Neuronal stem cell (in vitro differentiated cells): ENCODE measurements around the gene CDK5RAP3.

ENCODE experiments used
- DNase-seq: peaks from one replicate; pipeline ENCODE4 v3.0.0-alpha.2; 2013; ENCODE audit warnings: low spot score
- H2AFZ ChIP-seq: one replicate; pipeline ENCODE4 v1.6.1; 2013; ENCODE audit warnings: mild to moderate bottlenecking, low read length, inconsistent platforms
- H2AK5ac ChIP-seq: 2 replicates; pipeline ENCODE4 v1.6.1; 2013; ENCODE audit warnings: low read depth, mild to moderate bottlenecking, inconsistent platforms, low read length, moderate library complexity, mixed read lengths
- H2BK120ac ChIP-seq: 2 replicates; pipeline ENCODE4 v1.6.1; 2013; ENCODE audit warnings: low read depth, mild to moderate bottlenecking, inconsistent platforms, low read length, moderate library complexity, mixed read lengths
- H2BK12ac ChIP-seq: one replicate; pipeline ENCODE4 v1.6.1; 2013; ENCODE audit warnings: low read length, inconsistent platforms
- H2BK15ac ChIP-seq: 2 replicates; pipeline ENCODE4 v1.6.1; 2013; ENCODE audit warnings: mild to moderate bottlenecking, low read length, inconsistent platforms, mixed read lengths
- H2BK5ac ChIP-seq: one replicate; pipeline ENCODE4 v1.6.1; 2013; ENCODE audit warnings: inconsistent platforms, mild to moderate bottlenecking, low read length, moderate library complexity
- H3K14ac ChIP-seq: one replicate; pipeline ENCODE4 v1.6.1; 2013; ENCODE audit warnings: low read length, inconsistent platforms
- H3K18ac ChIP-seq: 2 replicates; pipeline ENCODE4 v1.6.1; 2013; ENCODE audit warnings: low read length, inconsistent platforms
- H3K23ac ChIP-seq: 2 replicates; pipeline ENCODE4 v1.6.1; 2013; ENCODE audit warnings: low read depth, mild to moderate bottlenecking, mixed read lengths, low read length, inconsistent platforms; ENCODE audit not compliant: poor library complexity
- H3K27ac ChIP-seq: replicated peaks from 3 replicates; pipeline ENCODE4 v1.5.1; 2013; ENCODE audit warnings: low read length, inconsistent platforms
- H3K27me3 ChIP-seq, 3 experiments: 2 replicates each; pipeline ENCODE4 v1.6.1; 2013; ENCODE audit warnings: low read length in 3 of 3, mild to moderate bottlenecking in 2 of 3, inconsistent platforms in 1 of 3, low read depth in 1 of 3, mixed read lengths in 1 of 3, moderate library complexity in 1 of 3; ENCODE audit not compliant: control insufficient read depth in 3 of 3, insufficient read depth in 3 of 3
- H3K36me3 ChIP-seq, 2 donors: replicated peaks in 1 of 2; 2 replicates each; pipeline ENCODE4 v1.6.1; 2013; ENCODE audit warnings: low read length in 2 of 2; ENCODE audit not compliant: control insufficient read depth in 2 of 2, insufficient read depth in 2 of 2
- H3K4ac ChIP-seq: 2 replicates; pipeline ENCODE4 v1.6.1; 2013; ENCODE audit warnings: inconsistent platforms, mild to moderate bottlenecking, low read length, moderate library complexity
- H3K4me1 ChIP-seq, 2 donors: 1 replicate in 1 of 2; 2 replicates in 1 of 2; pipeline ENCODE4 v1.6.1; 2013; ENCODE audit warnings: low read length in 2 of 2, low read depth in 1 of 2; ENCODE audit not compliant: control insufficient read depth in 2 of 2, insufficient read depth in 1 of 2
- H3K4me2 ChIP-seq: one replicate; pipeline ENCODE4 v1.6.1; 2013; ENCODE audit warnings: mild to moderate bottlenecking, low read length, inconsistent platforms; ENCODE audit not compliant: insufficient read depth, poor library complexity, severe bottlenecking
- H3K4me3 ChIP-seq, 2 donors: 2 replicates each; pipeline ENCODE4 v1.5.1; 2013; ENCODE audit warnings: low read length in 2 of 2, mild to moderate bottlenecking in 2 of 2, inconsistent platforms in 1 of 2, moderate library complexity in 1 of 2
- H3K79me1 ChIP-seq: one replicate; pipeline ENCODE4 v1.6.1; 2013; ENCODE audit warnings: low read depth, mild to moderate bottlenecking, inconsistent platforms, low read length, moderate library complexity
- H3K9ac ChIP-seq: one replicate; pipeline ENCODE4 v1.6.1; 2013; ENCODE audit warnings: mild to moderate bottlenecking, low read depth, low read length, inconsistent platforms; ENCODE audit not compliant: poor library complexity
- H3K9me3 ChIP-seq, 2 donors: replicated peaks in 1 of 2; 2 replicates each; pipeline versions ENCODE3 to v1.6.1; 2013; ENCODE audit warnings: low read length in 2 of 2, mild to moderate bottlenecking in 2 of 2, inconsistent platforms in 1 of 2, low read depth in 1 of 2, mixed read lengths in 1 of 2, moderate library complexity in 1 of 2; ENCODE audit not compliant: control insufficient read depth in 2 of 2, insufficient read depth in 1 of 2
- H4K8ac ChIP-seq: one replicate; pipeline ENCODE4 v1.6.1; 2013; ENCODE audit warnings: low read depth, mild to moderate bottlenecking, inconsistent platforms, low read length, moderate library complexity
- H4K91ac ChIP-seq: one replicate; pipeline ENCODE4 v1.6.1; 2013; ENCODE audit warnings: low read length, low read depth, mild to moderate bottlenecking, inconsistent platforms; ENCODE audit not compliant: poor library complexity
- WGBS, 2 donors: extraction: QIAGEN DNeasy Blood & Tissue Kit; methylation state at CpG; one replicate each; pipeline ENCODE4 v1.1.7; 2013; ENCODE audit warnings: missing lambda C conversion rate in 2 of 2, mixed read lengths in 1 of 2; ENCODE audit not compliant: insufficient read length in 2 of 2, insufficient replicate concordance in 1 of 2; ENCODE audit errors: extremely low coverage in 2 of 2; 5-methylcytosine and 5-hydroxymethylcytosine counted together

The CDK5RAP3 gene

GRCh38 chr17:47953909-47954308 lies 17.0 kb upstream of the CDK5RAP3 start:
- H3K18ac ChIP-seq = no peak overlapping the region
- no peak overlapping the region for H2BK5ac ChIP-seq
- H3K9me3 ChIP-seq = no peaks in the 10 kb centered on the region
- H2AK5ac ChIP-seq = no peak overlapping the region
- no peak for DNase-seq
- no peak overlapping the region for H3K4me2 ChIP-seq
- no peak overlapping the region for H2BK15ac ChIP-seq
- H3K4ac ChIP-seq = no peak overlapping the region
- H3K36me3 ChIP-seq = no peaks in the 10 kb centered on the region
- no peak overlapping the region for H3K14ac ChIP-seq
- peaks cover 14 to 15% of the 10 kb centered on the region in 2 donors for H3K4me1 ChIP-seq
- no peak overlapping the region for H4K8ac ChIP-seq
- no peak overlapping the region for H3K23ac ChIP-seq
- peaks cover 0 to 25% (median 5%) of the 10 kb centered on the region in 3 experiments for H3K27me3 ChIP-seq
- no peak overlapping the region for H2BK120ac ChIP-seq
- H4K91ac ChIP-seq = no peak overlapping the region
- no peak overlapping the region for H2BK12ac ChIP-seq
- H3K27ac ChIP-seq = no peak overlapping the region
- H3K4me3 ChIP-seq = no peak overlapping the region
- no peak overlapping the region for H3K9ac ChIP-seq
- no peaks in the 10 kb centered on the region for H3K79me1 ChIP-seq
- H2AFZ ChIP-seq = no peak overlapping the region

GRCh38 chr17:47955497-47956461 lies 15.1 kb upstream of the CDK5RAP3 start:
- H3K4ac ChIP-seq = no peak overlapping the region
- no peak overlapping the region for H2AFZ ChIP-seq
- H2BK15ac ChIP-seq = no peak overlapping the region
- H3K27ac ChIP-seq = no peak overlapping the region
- no peak overlapping the region for H2BK12ac ChIP-seq
- no CpG with 5 or more reads among the region's 7 CpGs for WGBS, 2 donors
- DNase-seq = no peak
- no peak overlapping the region for H4K91ac ChIP-seq
- H2AK5ac ChIP-seq = no peak overlapping the region
- no peak overlapping the region for H4K8ac ChIP-seq
- no peak overlapping the region for H3K4me2 ChIP-seq
- no peak overlapping the region for H3K23ac ChIP-seq
- no peak overlapping the region for H3K4me3 ChIP-seq
- peaks cover 0 to 42% (median 3%) of the 10 kb centered on the region in 3 experiments for H3K27me3 ChIP-seq
- no peak overlapping the region for H3K14ac ChIP-seq
- no peaks in the 10 kb centered on the region for H3K9me3 ChIP-seq
- H3K36me3 ChIP-seq = no peaks in the 10 kb centered on the region
- H2BK5ac ChIP-seq = no peak overlapping the region
- no peaks in the 10 kb centered on the region for H3K79me1 ChIP-seq
- H3K9ac ChIP-seq = no peak overlapping the region
- H2BK120ac ChIP-seq = no peak overlapping the region
- H3K18ac ChIP-seq = no peak overlapping the region
- H3K4me1 ChIP-seq = peaks cover 8 to 10% of the 10 kb centered on the region in 2 donors

- Histone ChIP-seq H3K27me3 (peaks cover 0 to 46% (median 3%) of the 10 kb centered on the region in 3 experiments), H3K18ac (no peak overlapping the region), H3K4me1 (peaks cover 8 to 10% of the 10 kb centered on the region in 2 donors), H4K91ac (no peak overlapping the region), H3K9me3 (no peaks in the 10 kb centered on the region), H3K79me1 (no peaks in the 10 kb centered on the region), H4K8ac (no peak overlapping the region), H2BK12ac (no peak overlapping the region), H3K4ac (no peak overlapping the region), H3K14ac (peak overlapping the region; percentile 11), H3K23ac (no peak overlapping the region), H3K4me2 (no peak overlapping the region), H2BK120ac (no peak overlapping the region), H2BK5ac (no peak overlapping the region), H3K36me3 (no peaks in the 10 kb centered on the region), H2AFZ (no peak overlapping the region), H2AK5ac (no peak overlapping the region), H3K9ac (no peak overlapping the region), H3K4me3 (no peak overlapping the region), H2BK15ac (no peak overlapping the region), H3K27ac (no peak overlapping the region)
- no peak for DNase-seq
- no CpG with 5 or more reads among the region's 4 CpGs for WGBS, 2 donors
Observed at GRCh38 chr17:47956791-47957590, 13.9 kb upstream of the CDK5RAP3 start.
